ENCODE measurements around the gene SAXO2.
"Not testable (repeated sequence)": the region's sequence is repeated elsewhere in the genome, so short reads cannot be mapped to it uniquely, and the experiment has no call there.

The SAXO2 gene

GRCh38 chr15:82314769-82315518 is 52.3 kb downstream of the SAXO2 start:
- no peak for DNase-seq

DNA sequence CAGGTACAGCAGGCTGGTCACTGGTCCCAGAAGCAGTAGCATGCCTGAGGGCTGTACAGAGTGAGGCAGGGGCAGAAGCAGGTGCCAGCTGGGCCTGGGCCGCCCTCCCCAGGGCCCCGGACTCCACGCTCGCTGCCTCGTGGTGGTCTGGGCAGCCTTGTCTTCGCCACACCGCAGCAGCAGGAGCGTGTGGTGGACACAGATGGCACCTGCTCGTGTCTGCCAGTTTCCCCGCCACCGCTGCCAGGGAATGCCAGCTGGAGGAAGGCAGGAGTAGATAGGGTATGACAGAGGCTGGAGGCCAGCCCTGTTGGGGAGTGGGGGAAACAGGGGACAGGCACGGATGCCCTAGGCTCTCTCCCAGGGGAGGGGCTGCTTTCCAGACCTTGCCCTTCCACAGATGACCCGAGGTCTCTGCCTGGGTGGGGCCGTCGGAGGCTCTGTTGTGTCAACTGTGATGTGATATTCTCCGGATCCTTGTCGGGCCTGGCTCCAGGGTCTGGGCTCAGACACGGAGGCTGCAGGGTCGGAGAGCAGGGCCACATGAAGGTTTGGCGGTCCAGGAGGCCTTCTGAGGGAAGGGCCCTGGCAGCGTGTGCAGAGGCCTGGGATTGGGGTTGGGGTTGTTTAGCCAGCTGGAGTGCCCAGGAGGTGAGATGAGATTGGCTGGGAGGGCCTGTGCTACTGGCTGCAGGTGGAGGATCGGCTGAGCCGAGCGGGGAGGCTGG is 53.1 kb downstream of the SAXO2 start:
- DNase-seq: no peak

- DNase-seq: not testable (repeated sequence)
Observed at GRCh38 chr15:82316247-82317090, 53.9 kb downstream of the SAXO2 start.

DNA sequence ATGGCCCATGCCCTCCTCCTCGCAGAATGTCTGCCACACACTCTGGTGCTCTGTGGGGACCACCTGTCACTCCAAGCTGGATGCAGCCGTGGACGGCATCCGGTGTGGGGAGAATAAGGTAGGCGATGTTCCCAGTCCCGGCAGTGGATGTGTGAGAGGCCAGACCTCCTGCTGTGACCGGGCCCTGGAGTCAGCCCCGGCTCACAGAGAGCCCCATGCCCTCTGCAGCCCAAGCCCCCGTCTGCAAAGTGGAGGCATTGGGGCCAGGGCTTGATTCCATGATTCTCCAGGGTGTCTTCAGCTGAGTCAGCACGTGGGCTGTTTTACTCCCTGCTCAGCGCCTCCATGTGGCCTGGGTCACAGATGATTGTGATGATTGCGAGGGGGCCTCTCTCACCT is 54.5 kb downstream of the SAXO2 start:
- no peak for DNase-seq

- DNase-seq: not testable (repeated sequence)
Observed at GRCh38 chr15:82317516-82317915, 54.9 kb downstream of the SAXO2 start.

GRCh38 chr15:82318281-82318680 is 55.7 kb downstream of the SAXO2 start:
- DNase-seq: not testable (repeated sequence)

DNA sequence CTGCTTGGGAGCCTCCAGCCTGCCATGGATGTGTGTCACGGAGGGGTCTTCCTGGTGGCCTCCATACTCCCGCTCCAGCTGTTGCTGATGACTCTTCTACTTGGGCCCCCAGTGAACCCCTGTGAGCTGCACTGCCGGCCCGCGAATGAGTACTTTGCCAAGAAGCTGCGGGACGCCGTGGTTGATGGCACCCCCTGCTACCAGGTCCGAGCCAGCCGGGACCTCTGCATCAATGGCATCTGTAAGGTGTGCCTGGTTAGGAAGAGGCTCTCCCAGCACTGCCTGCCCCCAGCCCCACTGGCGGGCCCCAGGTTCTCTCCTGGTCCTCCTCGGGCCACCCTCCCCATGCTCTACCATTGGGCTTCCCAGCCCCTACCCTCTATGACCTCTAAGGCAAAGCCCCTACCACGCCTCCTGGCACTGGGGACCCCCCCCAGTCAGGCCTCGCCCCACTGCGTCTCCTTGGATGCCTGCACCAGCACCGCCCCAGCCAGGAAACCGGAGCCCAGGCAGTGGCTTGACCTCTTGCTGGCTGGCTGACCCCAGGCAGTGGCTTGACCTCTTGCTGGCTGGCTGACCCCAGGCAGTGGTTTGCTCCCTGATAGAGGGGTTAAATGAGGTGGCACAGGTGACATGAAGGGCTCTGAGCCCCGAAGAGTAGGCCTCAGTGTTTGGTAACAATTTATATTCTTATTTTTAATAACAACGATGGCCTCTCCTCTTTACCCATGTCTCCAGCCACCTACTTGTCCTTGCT is 57.1 kb downstream of the SAXO2 start:
- not testable (repeated sequence) for DNase-seq

- DNase-seq: not testable (repeated sequence)
Observed at GRCh38 chr15:82320861-82321260, 58.2 kb downstream of the SAXO2 start.

GRCh38 chr15:82322488-82322887 is 59.9 kb downstream of the SAXO2 start:
- DNase-seq: not testable (repeated sequence)

DNA sequence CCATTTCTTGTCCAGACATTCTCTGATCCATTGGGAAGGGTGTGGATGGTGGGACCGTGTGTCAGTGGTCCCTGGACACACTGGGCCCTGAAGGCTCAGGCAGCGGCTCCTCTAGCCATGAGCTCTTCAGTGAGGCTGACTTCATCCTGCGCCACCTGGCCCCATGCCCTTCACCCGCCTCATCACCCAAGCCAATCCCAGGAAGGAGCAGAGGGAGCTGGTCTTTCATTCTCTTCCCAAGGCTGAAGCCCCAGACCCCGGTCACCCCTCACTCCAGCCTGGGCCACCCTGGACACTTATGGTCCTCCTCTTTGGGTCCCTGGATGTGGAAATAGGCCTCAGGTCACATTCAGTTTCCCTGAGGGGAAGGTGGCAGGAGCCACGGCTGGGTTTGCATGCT is 62.2 kb downstream of the SAXO2 start:
- not testable (repeated sequence) for DNase-seq

GRCh38 chr15:82325646-82326045 is 63.0 kb downstream of the SAXO2 start:
- DNase-seq: not testable (repeated sequence)

DNA sequence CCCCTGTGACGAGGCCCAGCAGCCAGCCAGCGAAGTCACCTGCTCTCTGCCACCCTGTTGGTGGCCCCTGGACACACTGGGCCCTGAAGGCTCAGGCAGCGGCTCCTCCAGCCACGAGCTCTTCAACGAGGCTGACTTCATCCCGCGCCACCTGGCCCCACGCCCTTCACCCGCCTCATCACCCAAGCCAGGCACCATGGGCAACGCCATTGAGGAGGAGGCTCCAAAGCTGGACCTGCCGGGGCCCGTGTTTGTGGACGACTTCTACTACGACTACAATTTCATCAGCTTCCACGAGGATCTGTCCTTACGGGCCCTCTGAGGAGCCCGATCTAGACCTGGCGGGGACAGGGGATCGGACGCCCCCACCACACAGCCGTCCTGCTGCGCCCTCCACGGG is 64.3 kb downstream of the SAXO2 start:
- DNase-seq: not testable (repeated sequence)

GRCh38 chr15:82327372-82327771 is 64.8 kb downstream of the SAXO2 start:
- DNase-seq: not testable (repeated sequence)

- not testable (repeated sequence) for DNase-seq
Observed at GRCh38 chr15:82329039-82329438, 66.4 kb downstream of the SAXO2 start.

GRCh38 chr15:82330921-82331320 is 68.3 kb downstream of the SAXO2 start:
- not testable (repeated sequence) for DNase-seq

GRCh38 chr15:82331576-82332304 is 69.1 kb downstream of the SAXO2 start:
- DNase-seq: not testable (repeated sequence)

DNA sequence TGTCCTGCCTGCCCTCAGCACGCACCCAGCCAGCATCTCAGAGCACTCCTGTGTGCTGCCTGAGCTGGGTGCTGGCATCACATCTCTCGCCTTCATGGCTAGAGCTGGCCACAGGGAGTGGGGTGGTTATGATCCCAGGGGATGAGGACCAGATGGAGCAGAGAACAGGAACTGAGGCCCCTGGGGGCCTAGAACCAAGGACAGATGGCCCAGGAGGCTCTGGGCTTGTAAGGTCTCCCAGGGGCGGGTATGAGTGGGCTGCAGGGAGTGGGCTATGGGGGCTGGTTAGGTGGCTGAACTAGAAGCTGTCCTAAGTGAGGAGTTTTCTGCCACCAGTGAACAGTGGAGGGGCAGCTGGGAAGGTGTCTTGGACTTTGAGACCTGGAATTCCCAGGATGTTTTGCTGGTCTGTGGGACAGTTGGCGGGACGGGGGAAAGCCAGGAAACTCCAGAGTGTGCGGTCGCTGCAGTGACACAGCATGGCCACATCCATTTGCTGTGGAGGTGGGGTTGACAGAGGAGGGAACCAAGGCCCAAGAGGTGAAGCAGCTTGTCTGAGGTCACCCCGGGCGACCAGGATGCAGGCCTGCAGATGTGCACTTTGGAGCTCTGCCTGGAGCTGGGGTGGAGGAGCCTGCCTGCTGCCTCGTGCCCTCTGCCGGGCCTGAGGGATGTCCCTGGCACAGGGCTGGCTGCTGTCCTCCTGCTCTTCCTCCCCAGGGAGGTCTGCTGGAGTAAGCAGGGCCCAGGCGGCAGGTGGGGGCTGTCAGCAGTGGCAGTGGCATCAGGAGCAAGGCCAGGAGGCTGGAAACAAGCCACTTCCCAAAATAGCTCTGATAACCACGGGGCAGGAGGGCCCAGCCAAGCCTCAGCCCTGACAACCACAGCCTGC is 70.3 kb downstream of the SAXO2 start:
- not testable (repeated sequence) for DNase-seq

GRCh38 chr15:82333603-82334553 is 71.3 kb downstream of the SAXO2 start:
- DNase-seq: not testable (repeated sequence)

Measured in CD4-positive, alpha-beta T cell treated with Interleukin-6 for 4 hours (primary cell).